Lung (tissue), 12 donors: ENCODE data around the gene ADGRL2. TPM values are rescaled to one million over a fixed set of nuclear protein-coding genes. Genes with fewer than 3 reads are reported as not detected.

Source experiments
- ATAC-seq: fragments of 200-7000 bp; cut with Tn5 transposase; one replicate; pipeline ENCODE4 v1.9.1; 2020; ENCODE audit warnings: moderate number of reproducible peaks; ENCODE audit not compliant: insufficient read depth, low FRiP score
- DNase-seq, 3 donors: peaks; one replicate each; pipeline ENCODE4 v3.0.0-alpha.2; 2013 to 2017
- H3K27ac ChIP-seq, 2 donors: one replicate each; pipeline ENCODE4 v1.5.1; 2013; ENCODE audit warnings: mild to moderate bottlenecking in 2 of 2, moderate library complexity in 2 of 2, control low read depth in 1 of 2, inconsistent platforms in 1 of 2, low read depth in 1 of 2, low read length in 1 of 2
- H3K27me3 ChIP-seq, 3 donors: one replicate each; pipeline ENCODE4 v1.5.1; 2013; ENCODE audit warnings: low read length in 2 of 3; ENCODE audit not compliant: control insufficient read depth in 3 of 3, insufficient read depth in 3 of 3
- H3K36me3 ChIP-seq, 4 donors: one replicate each; pipeline ENCODE4 v1.5.1; 2013; ENCODE audit warnings: low read length in 4 of 4, mild to moderate bottlenecking in 1 of 4, moderate library complexity in 1 of 4; ENCODE audit not compliant: control insufficient read depth in 4 of 4, insufficient read depth in 4 of 4
- H3K4me1 ChIP-seq, 5 donors: one replicate each; pipeline ENCODE4 v1.5.1; 2013; ENCODE audit warnings: low read length in 5 of 5, mild to moderate bottlenecking in 2 of 5, moderate library complexity in 1 of 5; ENCODE audit not compliant: control insufficient read depth in 5 of 5, insufficient read depth in 5 of 5
- H3K4me3 ChIP-seq: one replicate; pipeline ENCODE4 v1.5.1; 2013; ENCODE audit warnings: mild to moderate bottlenecking, control low read depth, moderate library complexity
- H3K9ac ChIP-seq, 2 donors: one replicate each; pipeline ENCODE4 v1.5.1; 2013; ENCODE audit warnings: low read length in 2 of 2, control low read depth in 1 of 2; ENCODE audit not compliant: insufficient read depth in 1 of 2
- H3K9me3 ChIP-seq, 4 donors: one replicate each; pipeline ENCODE4 v1.5.1; 2013; ENCODE audit warnings: low read length in 3 of 4, mild to moderate bottlenecking in 1 of 4, moderate library complexity in 1 of 4; ENCODE audit not compliant: control insufficient read depth in 4 of 4, insufficient read depth in 3 of 4
- WGBS, 2 donors: extraction: QIAGEN DNeasy Blood & Tissue Kit; methylation state at CpG; one replicate each; pipeline ENCODE4 v1.1.7; 2013; 5-methylcytosine and 5-hydroxymethylcytosine counted together
- polyA plus RNA-seq, 2 donors: library from polyadenylated mRNA; stranded (reverse); fragments of 200-250 nt; gene quantifications; one replicate each; pipeline ENCODE4 v1.2.1, GENCODE V29; 2013
- total RNA-seq, 2 donors: library from RNA; depleted of rRNA in 1 of 2; stranded (reverse); fragments of >200 nt in 1 of 2; gene quantifications; one replicate each; pipeline ENCODE4 v1.2.1, GENCODE V29; 2014 to 2021
- TF ChIP-seq, protein P1 (sequence below): IDR thresholded peaks from 2 replicates; pipeline ENCODE4 v1.5.1; 2012; ENCODE audit warnings: mild to moderate bottlenecking; ENCODE audit errors: control extremely low read depth, extremely low read depth
- donor health status: control.
- donor health status: control.
- donor health status: Bipolar disorder and iron deficiency.
- donor health status: healthy.
- donor health status: DM: yes; HTN: yes; CAD: no.

ADGRL2 gene
- total and polyA plus RNA-seq, 4 donors, result 32.5 to 421 (median 72.1) TPM

DNA sequence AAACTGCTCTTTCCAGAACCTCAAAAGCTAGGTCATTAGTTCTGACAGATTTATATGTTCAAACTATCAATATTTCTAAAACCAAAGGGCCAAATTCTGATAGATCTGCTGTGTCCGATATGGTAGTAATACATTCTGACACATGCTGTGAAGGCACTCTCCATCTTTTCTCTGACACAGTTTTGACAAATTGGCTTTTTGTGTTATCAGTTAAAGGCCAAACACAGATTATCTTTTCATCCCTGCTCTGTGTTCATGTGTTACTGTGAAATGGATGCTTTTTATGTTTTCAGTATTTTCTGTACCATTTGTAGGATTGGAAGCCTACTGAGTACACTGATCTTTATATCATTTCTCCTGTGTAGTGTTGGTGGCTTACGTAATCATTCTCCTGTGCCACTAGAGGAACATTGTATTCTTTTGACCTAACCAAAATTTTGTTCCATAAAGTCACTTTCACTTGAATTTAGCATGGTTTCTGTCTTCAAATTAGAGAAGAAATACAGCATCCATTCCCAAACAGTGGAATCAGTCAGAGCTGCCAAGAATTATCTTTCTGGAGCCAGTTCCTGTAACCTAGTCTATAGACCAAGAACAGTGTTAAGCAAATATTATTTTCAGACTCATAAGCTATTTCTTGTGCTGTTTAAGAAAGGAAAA, 137.2 kb downstream of the ADGRL2 start:
- peak in 2 of 3 donors; percentile 47 to 50 for DNase-seq
- no peaks in the 10 kb centered on the region for H3K27me3 ChIP-seq
- no peak overlapping the region for H3K27ac ChIP-seq
- no peak overlapping the region for H3K4me3 ChIP-seq
- ATAC-seq, result no peak
- TF ChIP-seq, protein P1, sequence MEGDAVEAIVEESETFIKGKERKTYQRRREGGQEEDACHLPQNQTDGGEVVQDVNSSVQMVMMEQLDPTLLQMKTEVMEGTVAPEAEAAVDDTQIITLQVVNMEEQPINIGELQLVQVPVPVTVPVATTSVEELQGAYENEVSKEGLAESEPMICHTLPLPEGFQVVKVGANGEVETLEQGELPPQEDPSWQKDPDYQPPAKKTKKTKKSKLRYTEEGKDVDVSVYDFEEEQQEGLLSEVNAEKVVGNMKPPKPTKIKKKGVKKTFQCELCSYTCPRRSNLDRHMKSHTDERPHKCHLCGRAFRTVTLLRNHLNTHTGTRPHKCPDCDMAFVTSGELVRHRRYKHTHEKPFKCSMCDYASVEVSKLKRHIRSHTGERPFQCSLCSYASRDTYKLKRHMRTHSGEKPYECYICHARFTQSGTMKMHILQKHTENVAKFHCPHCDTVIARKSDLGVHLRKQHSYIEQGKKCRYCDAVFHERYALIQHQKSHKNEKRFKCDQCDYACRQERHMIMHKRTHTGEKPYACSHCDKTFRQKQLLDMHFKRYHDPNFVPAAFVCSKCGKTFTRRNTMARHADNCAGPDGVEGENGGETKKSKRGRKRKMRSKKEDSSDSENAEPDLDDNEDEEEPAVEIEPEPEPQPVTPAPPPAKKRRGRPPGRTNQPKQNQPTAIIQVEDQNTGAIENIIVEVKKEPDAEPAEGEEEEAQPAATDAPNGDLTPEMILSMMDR, result no peak
- no peaks in the 10 kb centered on the region for H3K9me3 ChIP-seq
- 83 to 91% methylated on average over 2 of the region's 2 CpGs for WGBS, 2 donors
- H3K9ac ChIP-seq, result no peak overlapping the region
- peaks cover 0 to 34% (median 3%) of the 10 kb centered on the region in 5 donors for H3K4me1 ChIP-seq
- peaks cover 0 to 3% (median under 1%) of the 10 kb centered on the region in 4 donors for H3K36me3 ChIP-seq

DNA sequence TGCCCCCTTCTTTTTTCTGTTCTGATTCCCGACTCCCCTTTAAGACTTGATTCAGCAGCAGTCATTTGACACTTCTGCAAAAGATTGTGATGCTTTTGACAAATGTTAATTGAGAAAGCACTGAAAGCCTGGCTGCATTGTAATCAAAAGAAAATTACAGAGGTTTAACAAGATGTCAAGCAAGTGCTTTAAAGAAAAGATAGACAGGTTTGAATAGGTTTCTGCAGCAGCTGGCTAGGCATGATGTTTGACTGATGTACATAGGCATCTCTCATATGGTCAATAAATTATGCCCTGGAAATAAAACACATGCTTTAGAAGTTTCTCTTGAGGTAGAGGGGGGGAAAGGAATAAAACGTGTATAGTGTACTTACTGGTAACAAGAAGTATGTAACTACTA, 147.8 kb downstream of the ADGRL2 start:
- H3K4me1 ChIP-seq, result peaks cover 1 to 48% (median 25%) of the 10 kb centered on the region in 5 donors
- no peaks in the 10 kb centered on the region for H3K27me3 ChIP-seq
- WGBS, 2 donors, result 62 to 68% methylated on average over 2 of the region's 2 CpGs
- no peaks in the 10 kb centered on the region for H3K9me3 ChIP-seq
- no peak overlapping the region for H3K9ac ChIP-seq
- H3K36me3 ChIP-seq, result peaks cover 0 to 11% (median 8%) of the 10 kb centered on the region in 4 donors
- no peak overlapping the region for H3K27ac ChIP-seq
- no peak overlapping the region for H3K4me3 ChIP-seq
- DNase-seq, result no peak
- ATAC-seq, result no peak
- TF ChIP-seq, protein P1, result no peak

DNA sequence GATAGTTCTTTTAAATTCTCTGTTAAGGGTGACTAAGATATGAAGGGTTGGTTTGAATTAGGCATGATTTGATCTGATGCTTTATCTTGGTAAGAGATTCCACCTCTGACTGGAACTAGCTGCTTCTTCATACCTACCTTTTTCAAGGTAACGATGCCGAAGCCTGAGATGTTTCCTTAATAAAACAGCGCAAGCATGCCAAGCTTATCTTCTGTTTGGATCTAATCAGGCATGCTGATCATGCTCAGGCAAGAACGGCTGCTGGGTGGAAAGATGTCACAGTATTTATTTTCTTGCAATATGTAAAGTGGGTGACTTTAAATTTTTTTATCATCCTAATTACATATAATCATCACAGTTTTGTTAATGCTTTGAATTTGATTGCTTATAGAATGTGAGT, 148.7 kb downstream of the ADGRL2 start:
- Histone ChIP-seq H3K36me3 (peaks cover 0 to 10% (median 7%) of the 10 kb centered on the region in 4 donors), H3K9ac (no peak overlapping the region), H3K27ac (no peak overlapping the region), H3K9me3 (no peaks in the 10 kb centered on the region), H3K4me3 (no peak overlapping the region), H3K4me1 (peaks cover 1 to 43% (median 25%) of the 10 kb centered on the region in 5 donors), H3K27me3 (no peaks in the 10 kb centered on the region)
- no peak for DNase-seq
- ATAC-seq, result no peak
- TF ChIP-seq, protein P1, result no peak
- WGBS, 2 donors, result 50 to 71% methylated on average over 4 of the region's 4 CpGs
